Uterus (tissue), 4 donors: ENCODE results near the gene CPZ. TPM values are rescaled to one million over a fixed set of nuclear protein-coding genes. Genes with fewer than 3 reads are reported as not detected.
"Not testable (repeated sequence)": the region's sequence is repeated elsewhere in the genome, so short reads cannot be mapped to it uniquely, and the experiment has no call there.

Source experiments
- DNase-seq, 2 donors: peaks; one replicate each; pipeline ENCODE4 v3.0.0-alpha.2; 2019 to 2020
- H3K27ac ChIP-seq, 2 donors: fragments of 200-600 bp; sonication (generic); 1 replicate in 1 of 2; 2 replicates in 1 of 2; pipeline ENCODE4 v1.5.1; 2016 to 2018
- H3K27me3 ChIP-seq, 2 donors: fragments of 200-600 bp; sonication (generic); one replicate each; pipeline ENCODE4 v1.5.1; 2018 to 2019; ENCODE audit warnings: control low read depth in 1 of 2
- H3K36me3 ChIP-seq, 2 donors: fragments of 200-600 bp; sonication (generic); one replicate each; pipeline ENCODE4 v1.5.1; 2019; ENCODE audit warnings: control low read depth in 1 of 2
- H3K4me1 ChIP-seq, 2 donors: fragments of 200-600 bp; sonication (generic); one replicate each; pipeline ENCODE4 v1.5.1; 2018 to 2019; ENCODE audit warnings: control low read depth in 1 of 2
- H3K4me3 ChIP-seq, 2 donors: fragments of 200-600 bp; sonication (generic); 1 replicate in 1 of 2; 2 replicates in 1 of 2; pipeline ENCODE4 v1.5.1; 2018 to 2019; ENCODE audit warnings: mild to moderate bottlenecking in 1 of 2
- H3K9me3 ChIP-seq, 2 donors: fragments of 200-600 bp; sonication (generic); one replicate each; pipeline ENCODE4 v1.5.1; 2019; ENCODE audit warnings: control low read depth in 1 of 2
- POLR2A ChIP-seq, 2 donors: fragments of 450-650 bp; IDR thresholded peaks; one replicate each; pipeline ENCODE4 v1.6.1; 2016; ENCODE audit warnings: antibody characterized with exemption in 2 of 2, mild to moderate bottlenecking in 1 of 2, moderate library complexity in 1 of 2
- intact Hi-C: fragments of 100-400 bp; cut with DNase I; formaldehyde crosslinking; loops from one replicate; pipeline ENCODE4 v1.15.1; 2023; ENCODE audit warnings: low total_unique reads
- total RNA-seq, 4 donors: library from RNA; depleted of rRNA in 3 of 4; stranded (reverse); fragments of >200 nt in 3 of 4; gene quantifications; one replicate each; pipeline versions ENCODE4 v1.1.0 to v1.2.4, GENCODE V29; 2014 to 2023
- TF ChIP-seq, protein P1 (sequence below), 4 experiments: fragments of 200-600 bp in 2 of 4; fragments of 450-650 bp in 2 of 4; sonication (generic) in 2 of 4; IDR thresholded peaks; one replicate each; pipeline ENCODE4 v1.5.1; 2016 to 2019; ENCODE audit warnings: antibody characterized with exemption in 4 of 4, mild to moderate bottlenecking in 2 of 4, moderate library complexity in 1 of 4
- donor health status: DM: yes; HTN: yes; CAD: no.

The CPZ gene
- total RNA-seq, 4 donors from 2014 or later, result 0.29 to 45.8 (median 5.4) TPM

DNA sequence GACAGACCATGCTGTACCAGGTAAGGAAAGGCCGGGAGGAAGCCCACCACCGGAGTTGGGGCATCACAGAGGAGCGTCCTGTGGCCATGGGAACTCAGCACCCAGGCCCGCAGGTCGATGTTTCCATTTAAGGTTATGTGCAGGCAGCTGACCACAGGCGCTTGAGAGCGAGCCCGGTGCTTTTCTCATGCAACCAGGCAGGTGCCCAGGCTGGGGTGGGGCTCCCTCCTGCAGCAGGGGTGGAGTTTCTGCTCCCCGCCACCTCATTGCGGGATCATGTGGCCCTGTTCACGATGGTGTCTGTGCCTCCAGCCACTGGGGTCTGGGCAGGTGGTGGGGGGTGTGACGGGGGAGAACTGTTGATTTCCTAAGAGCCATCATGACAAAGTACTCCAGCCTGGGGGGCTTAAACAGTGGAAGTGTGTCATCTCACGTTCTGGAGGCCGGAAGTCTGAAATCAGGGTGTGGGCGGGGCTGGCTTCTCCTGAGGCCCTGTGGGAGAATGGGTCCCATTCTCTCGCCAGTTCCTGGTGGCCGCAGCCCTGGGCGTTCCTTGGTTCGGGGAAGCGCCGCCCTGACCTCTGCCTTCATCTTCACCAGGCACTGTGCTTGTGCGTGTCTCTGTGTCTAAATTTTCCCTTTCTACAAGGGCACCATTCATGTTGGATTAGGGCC is 60.9 kb downstream of the CPZ start:
- no peaks in the 10 kb centered on the region for H3K9me3 ChIP-seq
- H3K4me3 ChIP-seq, result no peak overlapping the region
- H3K27me3 ChIP-seq, result no peaks in the 10 kb centered on the region
- intact Hi-C loops, result no loop called here
- DNase-seq, result no peak
- H3K4me1 ChIP-seq, result no peaks in the 10 kb centered on the region
- H3K27ac ChIP-seq, result no peak overlapping the region
- no peaks in the 10 kb centered on the region for H3K36me3 ChIP-seq
- no peak for TF ChIP-seq POLR2A (IDR thresholded peaks at IDR 0.05)
- TF ChIP-seq, protein P1, sequence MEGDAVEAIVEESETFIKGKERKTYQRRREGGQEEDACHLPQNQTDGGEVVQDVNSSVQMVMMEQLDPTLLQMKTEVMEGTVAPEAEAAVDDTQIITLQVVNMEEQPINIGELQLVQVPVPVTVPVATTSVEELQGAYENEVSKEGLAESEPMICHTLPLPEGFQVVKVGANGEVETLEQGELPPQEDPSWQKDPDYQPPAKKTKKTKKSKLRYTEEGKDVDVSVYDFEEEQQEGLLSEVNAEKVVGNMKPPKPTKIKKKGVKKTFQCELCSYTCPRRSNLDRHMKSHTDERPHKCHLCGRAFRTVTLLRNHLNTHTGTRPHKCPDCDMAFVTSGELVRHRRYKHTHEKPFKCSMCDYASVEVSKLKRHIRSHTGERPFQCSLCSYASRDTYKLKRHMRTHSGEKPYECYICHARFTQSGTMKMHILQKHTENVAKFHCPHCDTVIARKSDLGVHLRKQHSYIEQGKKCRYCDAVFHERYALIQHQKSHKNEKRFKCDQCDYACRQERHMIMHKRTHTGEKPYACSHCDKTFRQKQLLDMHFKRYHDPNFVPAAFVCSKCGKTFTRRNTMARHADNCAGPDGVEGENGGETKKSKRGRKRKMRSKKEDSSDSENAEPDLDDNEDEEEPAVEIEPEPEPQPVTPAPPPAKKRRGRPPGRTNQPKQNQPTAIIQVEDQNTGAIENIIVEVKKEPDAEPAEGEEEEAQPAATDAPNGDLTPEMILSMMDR (IDR thresholded peaks at IDR 0.05), result no peak

DNA sequence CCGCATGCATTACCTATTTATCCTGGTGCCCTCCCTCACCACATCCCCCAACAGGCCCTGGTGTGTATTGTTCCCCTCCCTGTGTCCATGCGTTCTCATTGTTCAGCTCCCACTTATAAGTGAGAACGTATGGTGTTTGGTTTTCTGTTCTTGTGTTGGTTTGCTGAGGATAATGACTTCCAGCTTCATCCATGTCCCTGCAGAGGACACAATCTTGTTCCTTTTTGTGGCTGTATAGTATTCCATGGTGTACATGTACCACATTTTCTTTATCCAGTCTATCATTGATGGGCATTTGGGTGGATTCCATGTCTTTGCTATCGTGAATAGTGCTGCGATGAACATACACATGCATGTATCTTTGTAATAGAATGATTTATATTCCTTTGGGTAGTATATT is 61.6 kb downstream of the CPZ start:
- not testable (repeated sequence) for H3K36me3 ChIP-seq, DNase-seq, H3K9me3 ChIP-seq

DNA sequence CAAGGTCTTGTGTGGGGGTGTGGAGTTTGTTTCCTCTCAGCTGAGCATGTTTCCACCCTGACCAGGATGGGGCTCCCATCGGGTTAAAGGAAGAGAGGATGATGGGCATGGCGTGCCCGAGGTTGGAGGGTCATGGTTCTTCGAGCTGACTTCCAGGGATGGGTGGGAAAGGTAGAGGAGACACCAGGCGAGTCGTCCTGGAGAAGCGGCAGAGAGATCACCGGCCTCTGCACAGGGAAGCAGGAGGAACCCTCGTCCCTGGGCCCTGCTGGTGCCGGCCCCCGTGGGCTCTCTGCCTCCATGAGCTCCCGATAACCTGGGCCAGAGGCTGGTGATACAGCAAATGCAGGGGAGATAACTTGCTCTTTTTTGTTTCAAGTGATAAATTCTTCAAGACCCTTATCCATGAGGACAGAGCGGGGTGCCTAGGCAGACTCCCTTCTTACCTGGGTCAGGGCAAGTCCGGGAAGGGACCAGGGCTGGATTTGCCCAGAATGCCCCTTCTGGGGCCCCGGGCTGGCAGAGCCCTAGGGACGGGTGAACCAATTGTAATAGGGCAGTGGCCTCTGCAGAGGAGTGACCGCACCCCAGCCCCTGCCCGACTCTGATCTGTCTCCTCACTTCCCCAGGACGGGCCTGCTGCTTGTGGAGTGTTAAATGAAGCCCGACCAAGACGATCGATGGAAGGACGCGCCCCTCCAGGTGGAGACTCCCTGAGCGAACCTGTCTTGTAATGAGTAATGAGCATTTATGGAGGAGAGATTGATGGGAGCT is 63.0 kb downstream of the CPZ start:
- no peaks in the 10 kb centered on the region for H3K27me3 ChIP-seq
- no peak overlapping the region for H3K27ac ChIP-seq
- DNase-seq, result no peak
- intact Hi-C loops, result no loop called here
- no peaks in the 10 kb centered on the region for H3K36me3 ChIP-seq
- no peaks in the 10 kb centered on the region for H3K9me3 ChIP-seq
- H3K4me3 ChIP-seq, result no peak overlapping the region
- no peak for TF ChIP-seq POLR2A (IDR thresholded peaks at IDR 0.05)
- TF ChIP-seq, protein P1 (IDR thresholded peaks at IDR 0.05), result no peak
- no peaks in the 10 kb centered on the region for H3K4me1 ChIP-seq

More for the DNA sequence above, 61.6 kb downstream of the CPZ start:
- H3K27ac ChIP-seq, H3K27me3 ChIP-seq, H3K4me1 ChIP-seq, H3K4me3 ChIP-seq, intact Hi-C loops: not testable (repeated sequence)

DNA sequence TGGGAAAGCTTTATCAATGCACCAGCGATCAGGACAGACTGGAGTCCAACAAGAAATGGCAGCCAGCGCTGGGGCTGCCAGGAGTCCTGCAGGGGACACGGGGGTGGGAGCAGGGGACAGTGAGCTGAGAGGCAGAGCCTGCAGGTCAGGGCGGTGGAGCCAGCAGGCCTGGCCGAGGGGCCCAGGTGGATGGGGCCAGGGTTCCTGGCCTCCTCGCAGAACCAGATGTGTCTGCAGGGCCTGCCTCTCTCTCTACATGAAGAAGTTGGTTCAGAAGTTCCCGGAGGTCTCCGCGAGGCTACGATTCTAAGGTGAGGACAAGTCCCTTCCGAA is 63.6 kb downstream of the CPZ start:
- TF ChIP-seq, protein P1 (IDR thresholded peaks at IDR 0.05), result no peak
- TF ChIP-seq POLR2A (IDR thresholded peaks at IDR 0.05), result no peak
- Histone ChIP-seq H3K27ac (no peak overlapping the region), H3K27me3 (no peaks in the 10 kb centered on the region), H3K36me3 (no peaks in the 10 kb centered on the region), H3K9me3 (no peaks in the 10 kb centered on the region), H3K4me3 (no peak overlapping the region), H3K4me1 (no peaks in the 10 kb centered on the region)
- intact Hi-C loops, result no loop called here
- no peak for DNase-seq

GRCh38 chr4:8656711-8657380 is 64.3 kb downstream of the CPZ start:
- TF ChIP-seq, protein P1 (IDR thresholded peaks at IDR 0.05), result no peak
- TF ChIP-seq POLR2A (IDR thresholded peaks at IDR 0.05), result no peak
- Histone ChIP-seq H3K27ac (no peak overlapping the region), H3K36me3 (no peaks in the 10 kb centered on the region), H3K4me1 (no peaks in the 10 kb centered on the region), H3K27me3 (no peaks in the 10 kb centered on the region), H3K9me3 (no peaks in the 10 kb centered on the region), H3K4me3 (no peak overlapping the region)
- intact Hi-C loops, result no loop called here
- no peak for DNase-seq
